CD4-positive, alpha-beta T cell treated with Interleukin-17A for 4 hours (primary cell): ENCODE results near the gene ZNF236.

Source experiments
- DNase-seq: peaks from one replicate; pipeline ENCODE4 v3.0.0-alpha.2; 2020; ENCODE audit warnings: mixed read lengths

The ZNF236 gene

DNA sequence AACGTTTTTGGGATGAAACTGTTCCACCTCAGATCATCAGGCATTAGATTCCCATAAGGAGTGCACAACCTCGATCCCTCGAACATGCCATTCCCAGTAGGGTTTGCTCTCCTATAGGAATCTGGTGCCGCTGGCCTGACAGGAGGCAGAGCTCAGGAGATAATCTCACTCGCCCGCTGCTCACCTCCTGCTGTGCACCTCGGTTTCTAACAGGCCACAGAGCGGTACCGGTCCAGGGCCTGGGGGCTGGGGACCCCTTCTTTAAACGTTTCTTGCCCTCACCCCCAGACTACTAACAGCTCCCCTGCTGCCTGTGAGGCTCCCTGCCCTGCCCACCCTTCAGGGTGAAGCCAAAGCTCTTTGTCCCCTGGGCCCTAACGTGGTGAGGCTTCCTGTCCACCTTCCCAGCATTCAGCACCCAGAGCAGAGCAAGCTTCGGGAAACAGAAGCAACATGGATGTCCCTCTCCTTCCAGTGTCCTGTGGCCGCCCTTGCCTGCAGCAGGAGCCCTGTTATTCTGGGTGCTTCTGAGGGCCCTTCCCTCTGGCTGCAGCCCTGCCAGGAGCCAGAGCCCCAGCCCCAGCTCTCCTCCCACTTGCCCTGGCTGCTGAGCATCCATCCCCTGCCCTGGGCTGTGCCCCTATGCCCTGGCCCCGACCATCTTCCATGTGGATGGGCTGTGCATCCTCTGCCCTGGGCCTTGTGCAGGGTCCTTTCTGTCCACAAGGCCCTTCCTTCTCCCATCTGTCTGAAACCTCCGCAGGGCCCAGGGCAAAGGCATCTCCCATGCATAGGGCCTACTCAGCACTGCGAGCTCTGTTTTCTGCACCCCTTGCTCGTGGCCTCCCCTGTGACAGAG lies 170.1 kb downstream of the ZNF236 start:
- no peak for DNase-seq

DNA sequence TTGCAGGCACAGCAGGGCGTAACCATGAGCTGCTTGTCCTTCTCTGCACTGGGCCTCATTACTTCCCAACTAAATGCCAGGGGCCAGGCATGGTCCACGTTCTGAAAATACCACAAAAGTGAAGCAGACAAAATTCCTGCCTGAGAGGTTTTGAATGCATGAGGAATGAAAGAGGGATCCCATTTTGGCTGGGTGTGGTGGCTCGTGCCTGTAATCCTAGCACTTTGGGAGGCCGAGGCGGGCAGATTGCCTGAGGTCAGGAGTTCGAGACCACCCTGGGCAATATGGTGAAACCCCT lies 170.7 kb downstream of the ZNF236 start:
- DNase-seq: no peak

DNA sequence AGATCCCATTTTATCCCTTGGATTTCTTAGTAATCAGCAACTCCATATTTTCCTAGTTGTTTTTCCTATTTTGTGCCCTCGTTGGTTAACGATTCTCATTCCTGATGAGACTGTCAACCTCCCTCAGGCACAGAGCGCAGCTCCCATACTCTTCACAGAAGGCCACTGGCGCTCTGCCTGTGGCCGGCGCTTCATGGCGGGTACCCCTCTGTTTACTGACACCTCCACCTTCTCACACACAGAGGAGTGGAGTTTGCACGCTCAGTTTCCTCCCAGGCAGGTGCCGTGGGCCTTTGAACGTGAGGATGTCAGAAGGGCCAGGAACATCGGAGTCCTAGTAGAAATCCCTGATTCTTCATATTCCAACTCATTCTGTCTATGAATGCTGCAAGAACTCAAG lies 171.2 kb downstream of the ZNF236 start:
- DNase-seq: no peak

DNA sequence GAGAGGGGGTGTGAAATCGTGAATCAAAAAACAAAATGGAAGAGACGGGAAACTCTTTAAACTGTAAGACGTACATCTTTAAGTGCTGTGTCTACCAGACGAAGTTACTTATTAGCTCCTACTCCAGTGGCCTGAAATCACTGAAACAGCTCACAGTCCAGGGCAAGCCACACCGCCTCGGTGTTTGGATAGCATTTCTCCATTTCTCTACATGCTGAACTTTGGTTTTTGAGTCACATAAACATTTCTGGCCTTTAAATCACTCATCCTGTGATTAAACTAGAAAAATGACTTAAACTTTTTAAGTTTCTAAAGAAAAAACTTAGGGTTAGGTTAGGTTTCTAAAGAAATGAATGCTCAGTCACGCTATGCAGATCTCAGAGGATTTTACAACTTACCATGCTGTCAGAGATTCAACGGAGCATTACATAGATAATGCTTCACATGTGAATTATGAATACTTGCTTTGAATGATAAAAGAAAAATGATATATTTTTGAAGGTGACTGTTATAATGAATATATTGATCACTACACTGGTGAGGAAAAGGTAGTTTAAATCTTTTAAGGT lies 171.8 kb downstream of the ZNF236 start:
- DNase-seq: no peak

DNA sequence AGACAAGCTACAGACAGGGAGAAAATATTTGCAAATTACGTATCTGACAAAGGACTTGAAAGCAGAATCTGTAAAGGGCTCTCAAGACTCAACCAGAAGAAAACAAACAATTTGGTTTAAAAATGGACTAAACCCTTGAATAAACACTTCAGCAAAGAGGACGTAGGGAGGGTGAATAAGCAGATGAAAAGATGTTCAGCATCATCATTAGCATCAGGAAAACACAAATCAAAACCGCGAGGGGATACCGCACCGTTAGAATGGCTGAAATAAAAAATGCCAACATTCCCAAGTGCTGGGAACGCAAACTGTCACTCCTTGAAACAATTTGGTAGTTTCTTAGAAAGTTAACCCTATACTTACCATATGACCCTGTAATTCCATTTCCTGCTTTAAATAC lies 173.5 kb downstream of the ZNF236 start:
- no peak for DNase-seq

DNA sequence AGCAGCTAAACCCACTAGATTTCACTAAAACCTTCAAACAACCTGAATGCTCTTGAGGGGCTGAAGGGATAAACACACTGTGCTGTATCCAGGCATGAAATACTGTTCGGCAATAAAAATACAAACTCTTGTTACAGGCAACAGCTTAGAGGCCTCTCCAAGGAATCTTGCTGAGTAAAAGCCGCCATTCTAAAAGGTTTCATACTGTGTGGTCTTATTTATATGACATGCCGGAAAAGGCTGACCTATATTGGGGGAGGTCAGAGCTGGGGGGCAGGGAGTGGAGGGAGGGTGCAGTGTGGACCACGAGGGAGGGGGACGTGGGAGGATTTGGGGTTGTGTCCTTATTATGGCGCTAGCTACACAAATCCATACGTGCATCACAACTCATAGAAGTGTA lies 174.1 kb downstream of the ZNF236 start:
- DNase-seq: no peak

DNA sequence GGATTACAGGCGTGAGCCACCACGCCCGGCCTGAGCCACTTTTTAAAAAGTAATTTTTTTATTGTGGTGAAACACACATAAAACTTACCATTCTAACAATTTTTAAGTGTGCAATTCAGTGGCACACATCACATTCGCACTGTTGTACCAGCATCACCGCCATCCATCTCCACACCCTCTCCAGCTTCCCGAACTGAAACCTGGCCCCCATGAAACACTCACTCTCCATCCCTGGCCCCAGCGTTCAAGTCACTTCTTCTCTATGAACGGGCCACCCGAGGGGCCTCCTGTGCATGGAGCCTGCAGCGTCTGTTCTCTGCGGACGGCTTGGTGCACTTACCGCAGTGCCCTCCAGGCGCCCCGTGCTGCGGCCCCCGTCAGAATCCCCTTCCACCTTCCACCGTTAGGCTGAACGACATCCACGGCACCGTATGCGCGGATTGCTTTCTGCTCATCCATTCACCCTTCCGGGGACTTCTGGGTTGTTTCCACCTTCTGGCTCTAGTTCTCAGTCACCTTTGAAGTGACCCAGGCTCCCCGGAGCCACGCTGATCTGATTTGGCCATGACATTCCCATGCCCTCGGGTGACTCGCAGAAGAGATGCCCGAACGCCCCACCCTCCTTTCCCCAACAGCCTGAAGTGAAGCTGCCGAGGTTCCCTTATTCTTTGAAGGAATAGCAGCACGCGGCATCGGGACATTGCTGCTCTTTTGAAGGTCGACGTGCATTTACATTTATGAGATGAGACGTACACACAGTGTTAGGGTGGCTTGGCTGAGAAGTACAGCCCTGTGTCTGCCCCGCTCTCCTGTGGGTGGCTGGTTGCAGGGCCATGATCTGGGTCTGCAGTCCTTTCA lies 175.8 kb downstream of the ZNF236 start:
- no peak for DNase-seq

DNA sequence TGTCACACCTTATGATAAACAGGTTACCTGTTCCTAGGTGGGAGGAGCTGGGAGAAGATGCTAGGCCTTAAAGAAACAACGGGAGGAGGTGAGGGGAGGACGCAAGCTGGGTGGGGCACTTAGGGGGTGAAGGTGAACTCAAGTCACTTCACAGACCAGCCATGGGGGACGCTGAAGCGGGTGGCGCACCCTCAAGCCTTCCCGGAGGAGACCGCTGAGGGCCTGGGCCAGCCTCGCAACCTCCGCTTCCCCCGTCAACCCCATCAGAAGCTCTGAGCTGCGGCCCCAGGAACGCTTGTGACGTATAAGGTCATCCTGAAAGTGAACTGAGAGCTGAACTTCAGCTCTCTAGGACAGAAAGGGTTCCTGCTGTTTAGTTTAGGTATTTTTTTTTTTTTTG lies 176.7 kb downstream of the ZNF236 start:
- DNase-seq: no peak

DNA sequence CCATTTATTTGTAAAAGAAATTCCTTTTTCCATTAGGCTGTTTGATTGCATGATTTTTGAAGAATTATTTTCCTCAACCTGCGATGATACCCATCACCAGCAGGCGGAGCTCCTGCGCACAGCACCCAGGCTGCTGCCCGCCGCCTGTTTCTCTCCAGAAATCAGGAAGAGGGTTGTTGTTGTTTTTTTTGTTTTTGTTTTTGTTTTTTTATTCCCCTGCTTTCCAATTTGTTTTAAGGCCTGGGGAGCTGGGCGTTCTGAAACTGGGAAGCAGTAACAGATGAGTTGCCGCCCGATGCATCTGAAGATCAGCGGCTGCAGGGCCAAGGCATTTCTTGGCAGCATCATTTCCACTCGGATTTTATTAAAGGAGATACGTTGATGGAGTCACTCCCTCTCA lies 178.2 kb downstream of the ZNF236 start:
- DNase-seq: peak; percentile 73

DNA sequence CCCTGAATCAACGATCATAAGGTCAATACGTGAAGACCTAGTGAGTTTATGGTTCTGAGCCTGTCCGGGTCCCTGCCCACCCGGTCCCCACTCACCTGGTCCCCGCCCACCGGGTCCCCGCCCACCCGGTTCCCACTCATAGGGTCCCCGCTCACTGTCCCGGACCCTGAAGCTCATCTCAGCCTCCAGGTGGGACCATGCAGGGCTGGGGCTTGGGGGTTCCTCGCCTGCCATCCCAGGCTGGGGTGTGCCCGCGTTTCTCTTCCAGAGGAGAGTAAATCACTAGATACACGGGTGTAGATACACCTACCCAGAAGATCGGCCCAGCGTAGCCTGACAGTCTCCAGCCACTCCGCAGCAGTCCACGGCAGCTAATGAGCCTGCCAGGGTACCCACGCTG lies 178.7 kb downstream of the ZNF236 start:
- DNase-seq: no peak

DNA sequence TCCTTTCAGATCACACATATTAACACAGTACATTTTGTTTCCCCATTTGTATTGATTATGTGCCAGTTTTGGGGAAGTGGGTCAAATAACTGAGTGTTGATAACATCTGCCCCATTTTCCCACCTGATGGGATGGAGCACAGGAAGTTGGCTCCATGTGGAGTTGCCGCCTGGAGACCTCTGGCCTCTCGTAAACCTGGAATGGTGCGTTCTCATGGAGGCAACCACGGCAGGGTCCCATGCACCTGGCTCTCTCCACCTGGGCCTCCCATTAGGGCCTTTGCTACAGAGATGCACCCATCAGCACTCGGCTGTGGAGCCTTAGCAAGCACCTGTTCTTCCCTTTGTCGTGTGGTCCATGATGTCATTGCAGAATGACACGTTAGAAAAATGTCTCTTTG lies 179.6 kb downstream of the ZNF236 start:
- DNase-seq: no peak

DNA sequence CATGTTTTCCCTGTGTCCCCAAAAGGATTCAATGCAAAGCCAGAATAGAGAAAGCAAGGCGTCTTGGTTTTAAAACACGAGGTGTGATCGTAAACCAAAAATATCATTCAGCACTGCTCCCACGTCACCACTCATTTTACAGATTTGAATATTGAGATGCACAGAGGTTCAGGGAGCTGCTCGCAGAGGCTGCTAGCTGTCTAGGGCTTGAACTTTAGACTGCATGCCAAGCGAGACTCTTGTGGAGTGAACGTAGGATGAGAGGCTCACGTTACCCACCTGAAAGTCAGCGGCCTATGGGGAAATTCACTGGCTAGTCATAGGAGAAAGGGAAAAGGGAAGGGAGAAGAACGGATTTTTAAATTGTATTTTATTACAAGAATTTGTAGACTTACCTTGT lies 180.1 kb downstream of the ZNF236 start:
- DNase-seq: no peak

DNA sequence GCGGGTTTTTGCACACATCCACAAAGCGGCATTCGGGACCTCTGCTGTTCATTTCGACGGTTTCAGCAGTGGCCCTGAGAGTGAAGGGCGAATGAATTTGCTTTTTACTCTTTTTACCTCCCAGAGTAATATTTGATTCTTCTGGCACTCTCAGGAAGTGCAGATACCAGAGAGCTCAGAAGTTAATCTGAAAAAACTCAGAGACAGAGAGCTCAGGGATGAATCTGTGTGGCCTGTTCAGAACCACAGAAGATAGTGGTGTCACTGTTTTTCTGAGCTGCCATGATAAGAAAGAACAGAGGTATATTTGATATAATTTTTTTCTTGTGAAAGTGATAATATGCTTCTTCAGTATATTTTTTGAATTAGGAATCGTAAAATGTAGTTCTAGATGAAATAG lies 181.0 kb downstream of the ZNF236 start:
- no peak for DNase-seq

DNA sequence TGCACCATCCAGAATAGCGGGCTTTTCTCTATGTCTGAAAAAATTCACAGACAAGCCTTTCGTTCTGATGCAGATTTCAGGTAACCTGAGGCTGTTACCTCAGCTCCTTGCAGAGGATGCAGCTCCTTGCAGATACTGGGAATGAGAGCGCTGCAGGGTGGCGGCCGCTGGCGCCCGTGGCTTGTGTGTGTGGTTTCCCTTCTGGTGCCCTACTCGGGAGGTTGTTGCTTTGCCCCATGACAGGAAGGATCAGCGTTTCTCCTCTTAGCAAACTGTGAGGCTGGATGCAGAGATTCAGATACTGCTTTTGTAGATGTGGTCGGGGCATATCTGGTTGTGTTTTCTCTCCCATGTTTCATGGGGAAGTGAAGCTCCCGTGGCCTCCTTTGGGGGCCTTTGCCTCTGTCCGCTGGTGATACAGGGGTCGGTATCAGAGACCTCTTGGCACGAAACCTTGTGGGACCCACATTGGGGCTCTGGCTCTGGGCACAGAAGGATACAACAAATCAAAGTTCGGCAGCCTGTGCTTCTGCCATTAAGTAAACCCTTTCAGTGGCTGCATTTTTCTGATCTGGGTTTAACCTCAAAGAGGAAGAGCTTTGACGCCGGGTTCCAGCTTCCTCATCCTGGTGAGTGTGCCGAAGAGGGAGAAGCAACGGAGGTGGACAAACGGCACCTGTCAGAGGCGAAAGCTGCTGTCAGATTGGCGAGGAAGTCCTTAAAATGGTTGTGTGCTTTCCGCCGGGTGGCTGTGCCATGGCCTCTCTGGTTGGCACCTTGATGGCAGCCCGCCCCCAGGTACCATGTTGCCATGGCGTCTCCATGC lies 182.4 kb downstream of the ZNF236 start:
- DNase-seq: peak; percentile 44

DNA sequence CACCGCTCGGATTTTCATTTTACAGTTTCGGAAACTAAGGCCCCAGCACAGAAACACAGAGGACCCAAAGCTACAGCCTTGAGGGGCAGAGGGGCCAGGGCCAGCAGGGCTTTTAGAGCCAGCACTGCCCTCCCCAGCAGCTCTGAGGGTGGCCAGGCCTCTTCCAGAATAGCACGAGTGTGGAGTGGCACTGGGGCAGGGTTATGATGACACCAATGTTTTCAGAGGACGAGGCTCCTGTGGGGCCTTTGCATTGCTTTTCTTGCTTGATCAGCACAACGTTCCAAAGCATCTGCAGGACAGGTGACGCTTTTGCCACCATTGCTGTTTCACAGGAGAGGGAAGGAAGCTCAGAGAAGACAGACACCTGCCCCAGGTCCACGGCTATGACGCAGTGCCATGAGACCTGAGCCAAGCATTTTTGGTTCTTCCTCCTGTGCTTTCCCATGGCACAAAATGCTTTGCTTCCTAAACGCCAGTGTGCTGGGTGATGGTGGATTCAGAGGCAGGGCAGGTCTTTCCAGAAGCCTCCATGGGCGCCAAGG lies 183.4 kb downstream of the ZNF236 start:
- DNase-seq: no peak

DNA sequence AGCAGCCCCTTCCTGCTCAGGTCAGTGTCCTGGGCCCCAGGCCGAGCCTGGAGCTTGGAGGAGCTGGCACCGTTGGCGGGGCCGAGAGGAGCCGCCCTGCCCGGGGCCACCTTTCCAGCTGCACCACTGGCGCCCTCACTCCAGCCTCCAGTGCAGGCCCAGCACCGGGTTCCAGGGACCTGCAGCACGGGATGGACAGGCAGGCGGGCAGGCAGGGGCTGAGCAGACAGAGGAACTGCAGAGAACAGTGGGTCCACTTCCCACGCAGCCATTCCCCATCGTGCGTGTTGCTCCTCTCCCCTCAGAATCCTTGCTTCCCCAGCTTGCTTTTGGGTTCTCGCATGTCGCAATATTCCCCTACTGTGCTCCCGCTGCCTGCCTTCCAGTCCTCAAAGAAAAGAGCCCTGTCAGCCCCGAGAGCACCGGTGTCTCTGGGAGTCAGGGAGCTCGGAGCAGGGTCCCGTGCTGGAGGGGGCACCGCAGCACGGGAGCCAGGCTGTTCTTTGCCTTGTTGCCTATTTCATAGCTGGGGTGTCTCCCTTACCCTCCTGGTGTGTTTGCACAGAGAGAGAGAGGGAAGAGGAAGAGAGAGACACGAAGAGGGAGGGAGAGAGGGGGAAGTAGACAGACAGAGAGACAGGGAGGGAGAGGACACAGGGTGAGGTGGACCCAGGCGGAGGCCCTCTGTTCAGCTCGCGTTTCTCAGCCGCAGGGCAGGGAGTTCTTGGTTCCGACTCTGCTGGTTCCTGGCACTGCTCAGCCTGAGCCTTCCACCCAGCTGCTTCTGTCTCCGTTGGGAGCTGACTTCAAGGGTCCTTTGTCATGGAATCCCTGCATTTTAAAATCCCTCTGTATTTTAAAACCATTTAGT lies 184.2 kb downstream of the ZNF236 start:
- DNase-seq: no peak

DNA sequence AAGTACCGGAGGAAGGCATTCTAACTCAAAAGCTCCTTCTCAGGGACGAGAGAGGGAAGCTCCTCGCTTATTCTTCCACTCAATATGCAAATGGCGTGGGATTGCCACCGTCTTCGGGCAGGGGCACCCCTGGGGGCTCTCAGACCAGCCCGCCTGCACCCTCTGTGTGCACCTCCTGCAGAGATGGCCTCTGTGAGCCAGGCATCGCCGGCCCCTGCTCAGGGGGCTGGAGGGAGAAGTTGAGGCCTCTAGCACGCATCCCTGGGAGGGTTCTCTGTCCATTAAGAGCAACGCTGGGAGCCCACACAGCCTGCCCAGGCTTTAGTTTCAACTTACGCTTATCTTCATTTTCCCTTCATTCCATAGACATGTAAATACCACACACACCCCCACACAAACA lies 184.9 kb downstream of the ZNF236 start:
- DNase-seq: no peak

DNA sequence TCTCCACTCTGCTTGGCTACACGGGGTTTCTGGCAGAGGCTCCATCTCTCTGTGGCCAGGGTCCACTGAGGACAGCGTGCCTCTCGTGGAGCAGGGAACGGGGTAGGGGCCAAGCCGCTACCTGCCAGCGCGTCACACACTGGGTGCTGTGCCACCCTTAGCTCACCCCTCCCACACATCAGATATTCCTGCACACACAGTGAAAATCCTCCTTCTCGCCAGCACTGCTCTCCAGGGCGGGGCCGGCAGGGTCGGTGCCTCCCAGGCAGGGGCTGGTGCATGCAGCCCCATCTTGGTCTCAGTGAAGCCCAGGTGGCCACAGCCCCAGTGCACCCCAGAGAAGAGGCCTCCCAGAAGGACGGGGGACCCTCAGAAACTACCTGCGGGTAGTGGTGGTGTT lies 185.6 kb downstream of the ZNF236 start:
- DNase-seq: no peak

DNA sequence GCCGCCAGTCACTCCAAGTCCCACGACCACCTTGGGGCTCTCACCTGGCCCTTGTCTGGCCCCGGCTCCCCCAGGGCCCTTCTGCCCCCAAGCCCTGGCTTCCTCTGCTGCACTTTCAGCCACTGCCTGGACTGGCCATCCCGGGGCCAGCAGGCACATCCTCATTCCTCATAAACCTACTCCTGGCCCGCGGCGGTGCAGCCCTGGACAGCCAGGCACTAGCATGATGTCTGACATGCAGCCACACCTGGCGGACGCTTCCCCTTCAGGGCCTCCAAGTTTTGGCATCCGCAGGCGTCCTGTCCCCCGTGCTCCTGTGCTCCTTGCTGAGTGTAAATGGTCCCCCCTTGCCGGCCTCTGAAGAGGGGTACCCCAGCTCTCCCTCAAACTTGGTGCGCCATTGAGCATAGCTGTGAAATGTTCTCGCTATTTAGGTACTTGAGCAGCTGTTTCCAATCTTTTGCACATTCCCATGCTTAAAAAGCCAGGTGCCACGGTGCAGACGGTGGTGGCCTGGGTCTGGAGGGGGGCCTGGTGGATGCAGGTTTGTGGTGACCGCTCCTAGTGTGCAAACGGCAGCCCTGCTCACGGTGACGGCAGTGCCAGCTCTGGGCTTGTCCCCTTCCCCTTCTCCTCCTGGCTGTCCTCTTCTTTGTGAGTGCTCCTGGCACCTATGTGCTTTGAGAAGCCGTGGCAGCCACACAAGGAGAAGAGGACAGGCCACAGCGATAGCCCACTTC lies 186.4 kb downstream of the ZNF236 start:
- no peak for DNase-seq

DNA sequence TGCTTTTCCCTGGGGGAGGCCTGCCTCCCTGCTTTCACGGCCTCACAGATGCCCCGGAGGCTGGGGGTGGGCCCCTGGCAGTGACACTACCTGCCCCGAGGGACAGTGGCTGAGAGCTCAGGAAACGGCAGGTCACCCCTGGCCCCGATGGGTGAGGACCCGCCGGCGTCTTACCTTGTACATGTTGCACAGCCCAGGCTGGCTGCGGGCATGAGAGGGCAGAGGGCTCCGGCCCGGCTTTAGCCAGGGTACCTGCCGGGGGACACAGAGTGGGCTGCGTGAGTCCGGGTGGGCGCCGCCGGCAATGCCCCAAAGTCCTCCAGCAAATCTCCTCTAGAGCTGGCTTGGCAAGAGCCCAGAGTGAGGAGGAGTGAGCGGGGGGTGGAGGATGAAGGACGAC lies 187.3 kb downstream of the ZNF236 start:
- DNase-seq: no peak

DNA sequence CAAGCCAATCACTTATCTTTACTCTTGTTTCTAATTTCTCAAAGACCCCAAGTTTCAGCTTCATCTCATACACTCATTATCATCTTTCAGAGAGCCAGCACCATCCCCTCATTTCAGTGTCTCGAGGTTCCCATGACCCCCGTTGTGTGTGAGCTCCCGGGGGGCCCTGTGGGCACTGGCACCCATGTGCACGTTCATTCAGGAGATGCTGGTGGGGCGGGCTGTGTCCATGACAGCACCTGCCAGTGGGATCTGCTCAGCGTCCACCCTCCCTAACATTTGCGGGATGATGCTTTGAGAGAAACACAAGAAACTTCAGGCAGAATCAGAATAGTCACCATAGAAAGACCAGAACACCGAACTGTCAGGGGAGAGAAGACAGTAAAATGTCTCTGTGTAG lies 189.8 kb downstream of the ZNF236 start:
- no peak for DNase-seq
